GM23248 (cell line): ENCODE results near the gene EMSY. TPM values are rescaled to one million over a fixed set of nuclear protein-coding genes. Genes with fewer than 3 reads are reported as not detected.

Experiments used
- DNase-seq: peaks from one replicate; pipeline ENCODE4 v3.0.0-alpha.2; 2015
- H2AFZ ChIP-seq: fragments of 200-600 bp; sonication (generic); 2 replicates; pipeline ENCODE4 v1.6.1; 2016; ENCODE audit warnings: antibody characterized with exemption
- H3F3A ChIP-seq: fragments of 200-600 bp; sonication (generic); 2 replicates; pipeline ENCODE4 v1.6.1; 2016; ENCODE audit warnings: mild to moderate bottlenecking, antibody characterized with exemption, mixed run types; ENCODE audit not compliant: insufficient read depth
- H3K27ac ChIP-seq: fragments of 200-600 bp; sonication (generic); 2 replicates; pipeline ENCODE4 v1.5.1; 2016; ENCODE audit warnings: mild to moderate bottlenecking
- H3K27me3 ChIP-seq: fragments of 200-600 bp; sonication (generic); replicated peaks from 2 replicates; pipeline ENCODE4 v1.6.1; 2016; ENCODE audit warnings: mild to moderate bottlenecking; ENCODE audit not compliant: insufficient read depth
- H3K36me3 ChIP-seq: fragments of 200-600 bp; sonication (generic); 2 replicates; pipeline ENCODE4 v1.6.1; 2016; ENCODE audit warnings: low read depth, mild to moderate bottlenecking
- H3K4me1 ChIP-seq: fragments of 200-600 bp; sonication (generic); 2 replicates; pipeline ENCODE4 v1.6.1; 2016; ENCODE audit warnings: mild to moderate bottlenecking; ENCODE audit not compliant: insufficient read depth
- H3K4me2 ChIP-seq: fragments of 200-600 bp; sonication (generic); one replicate; pipeline ENCODE4 v1.6.1; 2016; ENCODE audit warnings: mild to moderate bottlenecking; ENCODE audit not compliant: unreplicated experiment
- H3K4me3 ChIP-seq: fragments of 200-600 bp; sonication (generic); 2 replicates; pipeline ENCODE4 v1.5.1; 2016; ENCODE audit warnings: mild to moderate bottlenecking
- H3K79me2 ChIP-seq: fragments of 200-600 bp; sonication (generic); 2 replicates; pipeline ENCODE4 v1.6.1; 2016; ENCODE audit warnings: mild to moderate bottlenecking; ENCODE audit not compliant: insufficient read depth
- H3K9ac ChIP-seq: fragments of 200-600 bp; sonication (generic); 2 replicates; pipeline ENCODE4 v1.6.1; 2016; ENCODE audit warnings: mild to moderate bottlenecking
- H3K9me2 ChIP-seq: fragments of 200-600 bp; sonication (generic); 2 replicates; pipeline ENCODE4 v1.6.1; 2016; ENCODE audit warnings: mixed run types, mild to moderate bottlenecking, moderate library complexity; ENCODE audit not compliant: insufficient read depth
- H3K9me3 ChIP-seq: fragments of 200-600 bp; sonication (generic); one replicate; pipeline ENCODE4 v1.6.1; 2017; ENCODE audit warnings: low read depth
- H4K20me1 ChIP-seq: fragments of 200-600 bp; sonication (generic); 2 replicates; pipeline ENCODE4 v1.6.0; 2016; ENCODE audit not compliant: insufficient read depth
- EZH2 ChIP-seq: fragments of 200-600 bp; sonication (generic); IDR thresholded peaks from 2 replicates; pipeline ENCODE4 v1.6.1; 2018; ENCODE audit warnings: antibody characterized with exemption, mild to moderate bottlenecking; ENCODE audit not compliant: insufficient read depth, poor library complexity, severe bottlenecking
- EZH2phosphoT487 ChIP-seq: fragments of 200-600 bp; sonication (generic); IDR thresholded peaks from 2 replicates; pipeline ENCODE4 v1.6.1; 2018; ENCODE audit warnings: antibody characterized with exemption, moderate library complexity, mild to moderate bottlenecking, low read depth; ENCODE audit not compliant: insufficient read depth
- WGBS, 2 experiments: methylation state at CpG; one replicate each; pipeline ENCODE4 v1.1.6; 2015 to 2017; ENCODE audit warnings: low lambda C conversion rate in 2 of 2, low coverage in 1 of 2; ENCODE audit errors: missing lambda C conversion rate in 2 of 2; 5-methylcytosine and 5-hydroxymethylcytosine counted together
- in situ Hi-C: fragments of 300-500 bp; cut with MboI; formaldehyde crosslinking; loops from 2 replicates; pipeline ENCODE4 v1.15.0; 2020
- polyA plus RNA-seq: library from polyadenylated mRNA; unstranded; fragments of >200 nt; fragmentation: Nextera tagmentation; extraction: Ambion mirVana; gene quantifications from 2 replicates; pipeline ENCODE4 v1.2.1, GENCODE V29; 2016
- total RNA-seq: library from RNA; depleted of rRNA; stranded (reverse); fragments of >200 nt; shearing (Covaris generic); gene quantifications from 2 replicates; pipeline ENCODE4 v1.2.3, GENCODE V29; 2014

EMSY gene
- total and polyA plus RNA-seq, 2 experiments from 2014 or later = 10.9 to 14.6 TPM

- Histone ChIP-seq H3F3A (no peaks in the 10 kb centered on the region), H3K9me3 (peaks cover 5% of the 10 kb centered on the region), H3K4me3 (no peak overlapping the region), H4K20me1 (no peaks in the 10 kb centered on the region), H3K79me2 (no peaks in the 10 kb centered on the region), H3K9me2 (no peaks in the 10 kb centered on the region), H3K9ac (no peak overlapping the region), H3K36me3 (no peaks in the 10 kb centered on the region), H3K27ac (no peak overlapping the region), H3K4me2 (no peak overlapping the region), H3K4me1 (no peaks in the 10 kb centered on the region), H3K27me3 (no peaks in the 10 kb centered on the region; the same call in 1 of the 2 replicates), H2AFZ (no peak overlapping the region)
- DNase-seq = no peak
- 91 to 96% methylated on average over 10 of the region's 10 CpGs for WGBS, 2 experiments
- in situ Hi-C loops = no loop called here
- TF ChIP-seq EZH2phosphoT487 = no peak
- no peak for TF ChIP-seq EZH2
Observed at GRCh38 chr11:76589477-76589876, 144.7 kb downstream of the EMSY start.

DNA sequence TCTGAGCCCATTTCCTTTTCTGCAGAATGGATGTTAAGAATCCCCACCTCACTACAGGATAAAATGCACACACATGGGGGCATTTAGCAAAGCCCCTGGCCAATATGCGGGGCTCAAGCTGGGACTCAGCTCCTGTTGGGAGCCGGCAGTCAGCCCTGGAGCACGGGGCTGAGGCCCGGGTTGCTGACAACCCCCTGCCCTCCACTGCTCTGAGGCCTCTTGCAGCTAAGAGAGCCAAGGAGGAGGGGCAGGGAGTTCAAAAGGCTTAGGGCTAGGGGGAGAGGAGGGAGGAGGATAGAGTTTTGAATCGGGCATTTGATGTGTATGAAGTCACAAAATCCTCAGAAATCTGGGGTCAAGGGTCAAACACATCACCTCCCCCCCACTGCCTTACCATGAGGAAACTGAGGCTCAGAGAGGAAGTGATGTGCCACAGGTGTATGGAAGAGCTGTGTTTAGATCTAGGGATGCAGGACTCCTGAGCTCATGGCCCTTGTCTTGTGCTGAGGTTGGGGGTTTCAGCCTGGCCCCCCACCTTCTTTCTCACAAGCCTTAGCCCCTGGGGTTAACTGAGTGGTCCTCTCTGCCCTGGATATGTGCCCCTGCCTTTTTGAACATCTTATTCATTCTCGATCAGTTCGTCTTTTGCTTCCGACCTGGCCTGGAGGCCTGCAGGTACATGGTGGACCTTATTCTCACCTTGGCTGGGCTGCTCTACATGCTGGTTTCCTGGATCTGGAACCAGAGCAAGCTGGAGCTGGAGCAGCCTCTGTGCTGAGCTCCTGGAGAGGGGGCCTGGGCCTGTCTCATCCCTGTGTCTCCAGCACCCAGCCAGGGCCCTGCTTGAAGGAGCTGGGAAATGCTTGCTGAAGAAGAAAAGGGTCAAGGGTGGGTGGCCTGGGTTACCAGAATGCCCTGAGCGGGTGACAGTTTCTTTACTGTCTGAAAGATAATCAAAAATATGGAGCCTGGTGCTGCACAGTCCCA is 145.4 kb downstream of the EMSY start:
- no peaks in the 10 kb centered on the region for H4K20me1 ChIP-seq
- H3K9ac ChIP-seq = no peak overlapping the region
- no peak overlapping the region for H3K4me2 ChIP-seq
- in situ Hi-C loops = loop anchor here (5.0 kb wide), 1 partner anchor 92 kb away; no protein-coding TSS in a partner anchor
- no peak overlapping the region for H3K4me3 ChIP-seq
- no peaks in the 10 kb centered on the region; the same call in 1 of the 2 replicates for H3K27me3 ChIP-seq
- H3F3A ChIP-seq = no peaks in the 10 kb centered on the region
- no peak overlapping the region for H3K27ac ChIP-seq
- H3K9me3 ChIP-seq = peaks cover 5% of the 10 kb centered on the region
- H3K9me2 ChIP-seq = no peaks in the 10 kb centered on the region
- TF ChIP-seq EZH2phosphoT487 (no peak), EZH2 (no peak)
- H2AFZ ChIP-seq = no peak overlapping the region
- WGBS, 2 experiments = 56 to 66% methylated on average over 9 of the region's 9 CpGs
- H3K79me2 ChIP-seq = no peaks in the 10 kb centered on the region
- DNase-seq = no peak
- no peaks in the 10 kb centered on the region for H3K4me1 ChIP-seq
- H3K36me3 ChIP-seq = no peaks in the 10 kb centered on the region

- Histone ChIP-seq H3K9ac (no peak overlapping the region), H3K27ac (no peak overlapping the region), H3K9me2 (no peaks in the 10 kb centered on the region), H2AFZ (no peak overlapping the region), H3K4me3 (no peak overlapping the region), H3K4me2 (no peak overlapping the region), H4K20me1 (no peaks in the 10 kb centered on the region), H3F3A (no peaks in the 10 kb centered on the region), H3K9me3 (peaks cover 4% of the 10 kb centered on the region), H3K36me3 (no peaks in the 10 kb centered on the region), H3K27me3 (no peaks in the 10 kb centered on the region; the same call in 1 of the 2 replicates), H3K79me2 (no peaks in the 10 kb centered on the region), H3K4me1 (no peaks in the 10 kb centered on the region)
- in situ Hi-C loops = loop anchor here (5.0 kb wide), 1 partner anchor 91 kb away; no protein-coding TSS in a partner anchor
- DNase-seq = no peak
- 78 to 86% methylated on average over 8 of the region's 8 CpGs for WGBS, 2 experiments
- TF ChIP-seq EZH2phosphoT487 = no peak
- no peak for TF ChIP-seq EZH2
Observed at GRCh38 chr11:76591416-76591815, 146.6 kb downstream of the EMSY start.

GRCh38 chr11:76592025-76592914 is 147.5 kb downstream of the EMSY start:
- no peak for DNase-seq
- no peaks in the 10 kb centered on the region for H4K20me1 ChIP-seq
- no peaks in the 10 kb centered on the region; the same call in 1 of the 2 replicates for H3K27me3 ChIP-seq
- no peak overlapping the region for H2AFZ ChIP-seq
- H3K4me3 ChIP-seq = no peak overlapping the region
- H3K9me2 ChIP-seq = no peaks in the 10 kb centered on the region
- H3K4me1 ChIP-seq = no peaks in the 10 kb centered on the region
- no peaks in the 10 kb centered on the region for H3K36me3 ChIP-seq
- no peaks in the 10 kb centered on the region for H3K79me2 ChIP-seq
- H3K4me2 ChIP-seq = no peak overlapping the region
- H3K9me3 ChIP-seq = no peaks in the 10 kb centered on the region
- in situ Hi-C loops = loop anchor here (5.0 kb wide), 1 partner anchor 90 kb away; no protein-coding TSS in a partner anchor
- no peaks in the 10 kb centered on the region for H3F3A ChIP-seq
- H3K27ac ChIP-seq = no peak overlapping the region
- no peak overlapping the region for H3K9ac ChIP-seq
- TF ChIP-seq EZH2phosphoT487 = no peak
- WGBS, 2 experiments = 77 to 80% methylated on average over 17 of the region's 17 CpGs
